Thoracic aorta (tissue), 2 donors: ENCODE measurements around the gene PVALB. TPM values are rescaled to one million over a fixed set of nuclear protein-coding genes. Genes with fewer than 3 reads are reported as not detected.
"Not testable (repeated sequence)": the region's sequence is repeated elsewhere in the genome, so short reads cannot be mapped to it uniquely, and the experiment has no call there.

Experiments used
- ATAC-seq: fragments of 150-250 bp; one replicate; pipeline ENCODE4 v1.8.0; 2017; ENCODE audit warnings: low read depth; ENCODE audit not compliant: insufficient number of reproducible peaks, low FRiP score
- DNase-seq: peaks from one replicate; pipeline ENCODE4 v3.0.0-alpha.2; 2020; ENCODE audit warnings: low spot score
- H3K27ac ChIP-seq, 2 donors: fragments of 200-600 bp; sonication (generic); 1 replicate in 1 of 2; 2 replicates in 1 of 2; pipeline ENCODE4 v1.5.1; 2016; ENCODE audit warnings: mild to moderate bottlenecking in 2 of 2, moderate library complexity in 2 of 2
- H3K27me3 ChIP-seq: fragments of 200-600 bp; sonication (generic); replicated peaks from 2 replicates; pipeline ENCODE4 v1.6.0; 2016; ENCODE audit warnings: mild to moderate bottlenecking; ENCODE audit not compliant: insufficient read depth
- H3K36me3 ChIP-seq: fragments of 200-600 bp; sonication (generic); one replicate; pipeline ENCODE4 v1.5.1; 2016
- H3K4me1 ChIP-seq, 2 donors: fragments of 200-600 bp; sonication (generic); 1 replicate in 1 of 2; 2 replicates in 1 of 2; pipeline versions ENCODE4 v1.5.1 to v1.6.0; 2016; ENCODE audit warnings: low read depth in 2 of 2, mild to moderate bottlenecking in 1 of 2; ENCODE audit not compliant: control insufficient read depth in 1 of 2
- H3K4me3 ChIP-seq: fragments of 200-600 bp; sonication (generic); 2 replicates; pipeline ENCODE4 v1.5.1; 2016; ENCODE audit warnings: mild to moderate bottlenecking
- H3K9me3 ChIP-seq: fragments of 200-600 bp; sonication (generic); 2 replicates; pipeline ENCODE4 v1.5.1; 2016
- CTCF ChIP-seq: fragments of 200-600 bp; sonication (generic); IDR thresholded peaks from one replicate; pipeline ENCODE4 v1.5.1; 2019; ENCODE audit warnings: antibody characterized with exemption
- total RNA-seq, 2 donors: library from RNA; depleted of rRNA; stranded (reverse); fragments of >200 nt; gene quantifications; one replicate each; pipeline versions ENCODE4 v1.1.0 to v1.2.3, GENCODE V29; 2016

PVALB gene
- total RNA-seq, 2 donors from 2014 or later, result not detected

- DNase-seq, result no peak
- no peak overlapping the region for H3K27ac ChIP-seq
- no peak overlapping the region for H3K4me3 ChIP-seq
- ATAC-seq, result no peak
- no peaks in the 10 kb centered on the region for H3K4me1 ChIP-seq
- TF ChIP-seq CTCF, result no peak
- H3K27me3 ChIP-seq, result no peaks in the 10 kb centered on the region
- H3K9me3 ChIP-seq, result no peaks in the 10 kb centered on the region
- no peaks in the 10 kb centered on the region for H3K36me3 ChIP-seq
These were observed 60.8 kb downstream of the PVALB start for GRCh38 chr22:36756031-36756430.

- Histone ChIP-seq H3K27me3 (no peaks in the 10 kb centered on the region), H3K9me3 (no peaks in the 10 kb centered on the region), H3K27ac (no peak overlapping the region), H3K36me3 (no peaks in the 10 kb centered on the region), H3K4me3 (no peak overlapping the region), H3K4me1 (no peaks in the 10 kb centered on the region)
- no peak for DNase-seq
- TF ChIP-seq CTCF, result no peak
- no peak for ATAC-seq
These were observed 61.5 kb downstream of the PVALB start for GRCh38 chr22:36755316-36755715.

- H3K27me3 ChIP-seq, H3K27ac ChIP-seq, H3K9me3 ChIP-seq, ATAC-seq, H3K4me3 ChIP-seq, DNase-seq, H3K4me1 ChIP-seq, H3K36me3 ChIP-seq: not testable (repeated sequence)
These were observed 62.0 kb downstream of the PVALB start for GRCh38 chr22:36754881-36755280.

GRCh38 chr22:36753916-36754315, 62.9 kb downstream of the PVALB start:
- no peaks in the 10 kb centered on the region for H3K27me3 ChIP-seq
- no peaks in the 10 kb centered on the region for H3K9me3 ChIP-seq
- DNase-seq (no peak), ATAC-seq (no peak)
- no peak overlapping the region for H3K27ac ChIP-seq
- no peak overlapping the region for H3K4me3 ChIP-seq
- H3K36me3 ChIP-seq, result no peaks in the 10 kb centered on the region
- TF ChIP-seq CTCF, result no peak
- no peaks in the 10 kb centered on the region for H3K4me1 ChIP-seq

GRCh38 chr22:36753120-36753802, 63.6 kb downstream of the PVALB start:
- TF ChIP-seq CTCF, result no peak
- Histone ChIP-seq H3K4me1 (no peaks in the 10 kb centered on the region), H3K27ac (no peak overlapping the region), H3K36me3 (no peaks in the 10 kb centered on the region), H3K9me3 (no peaks in the 10 kb centered on the region), H3K4me3 (no peak overlapping the region), H3K27me3 (no peaks in the 10 kb centered on the region)
- DNase-seq, result no peak
- ATAC-seq, result no peak

Other genes with a start within 250 kb of the PVALB start
- gene CACNG2, start 113.3 kb downstream of the PVALB start, total RNA-seq, result not detected
- gene IFT27, start 40.9 kb downstream of the PVALB start, total RNA-seq, result 10 to 100 TPM; 15.0 to 16.0 TPM
- 10 to 100 TPM; 38.1 to 68.8 TPM for gene NCF4, start 44.0 kb upstream of the PVALB start, total RNA-seq
- 10 to 100 TPM; 13.0 to 21.4 TPM for gene CSF2RB, start 96.6 kb upstream of the PVALB start, total RNA-seq
- gene TST, start 202.4 kb upstream of the PVALB start, total RNA-seq, result 10 to 100 TPM in 1 of 2 donors, 1 to 10 TPM in 1; 8.5 to 26.9 TPM
- 100 to 1,000 TPM in 1 of 2 donors, 10 to 100 TPM in 1; 70.1 to 108 TPM for gene MPST, start 202.7 kb upstream of the PVALB start, total RNA-seq
- gene KCTD17, start 234.7 kb upstream of the PVALB start, total RNA-seq, result 10 to 100 TPM; 16.7 to 32.4 TPM